ENCODE measurements around the gene PLEKHA8. TPM values are rescaled to one million over a fixed set of nuclear protein-coding genes. Genes with fewer than 3 reads are reported as not detected.

Gene PLEKHA8
- total and polyA plus RNA-seq, 2 experiments from 2014 or later: 16.8 to 25.9 TPM

GRCh38 chr7:30104157-30104556, 75.9 kb downstream of the PLEKHA8 start:
- no peaks in the 10 kb centered on the region for H3K4me1 ChIP-seq (ENCODE audit: low read depth)
- no peaks in the 10 kb centered on the region for H3K36me3 ChIP-seq
- no peak for DNase-seq (ENCODE audit: low read depth in 1 of 2, low spot score in 1 of 2)
- no peak overlapping the region for H3K4me3 ChIP-seq
- no peak overlapping the region for H3K27ac ChIP-seq
- H3K9me3 ChIP-seq (ENCODE audit: low read depth): no peaks in the 10 kb centered on the region
- TF ChIP-seq CTCF (IDR thresholded peaks at IDR 0.05; ENCODE audit: low read depth, low read length): no peak
- no peaks in the 10 kb centered on the region for H3K27me3 ChIP-seq

- Histone ChIP-seq H3K27ac (no peak overlapping the region), H3K4me3 (no peak overlapping the region), H3K36me3 (no peaks in the 10 kb centered on the region), H3K9me3 (ENCODE audit: low read depth) (peaks cover 4% of the 10 kb centered on the region), H3K4me1 (ENCODE audit: low read depth) (no peaks in the 10 kb centered on the region), H3K27me3 (no peaks in the 10 kb centered on the region)
- DNase-seq (ENCODE audit: low read depth in 1 of 2, low spot score in 1 of 2): no peak
- TF ChIP-seq CTCF (IDR thresholded peaks at IDR 0.05; ENCODE audit: low read depth, low read length): no peak
These were observed 84.0 kb downstream of the PLEKHA8 start for GRCh38 chr7:30112103-30112713.

- no peak overlapping the region for H3K4me3 ChIP-seq
- DNase-seq (ENCODE audit: low read depth in 1 of 2, low spot score in 1 of 2): no peak
- H3K4me1 ChIP-seq (ENCODE audit: low read depth): no peaks in the 10 kb centered on the region
- no peaks in the 10 kb centered on the region for H3K36me3 ChIP-seq
- H3K9me3 ChIP-seq (ENCODE audit: low read depth): peaks cover 4% of the 10 kb centered on the region
- TF ChIP-seq CTCF (IDR thresholded peaks at IDR 0.05; ENCODE audit: low read depth, low read length): no peak
- no peaks in the 10 kb centered on the region for H3K27me3 ChIP-seq
- H3K27ac ChIP-seq: no peak overlapping the region
These were observed 84.9 kb downstream of the PLEKHA8 start for GRCh38 chr7:30113144-30113543.

- no peaks in the 10 kb centered on the region for H3K27me3 ChIP-seq
- H3K4me3 ChIP-seq: no peak overlapping the region
- no peak for DNase-seq (ENCODE audit: low read depth in 1 of 2, low spot score in 1 of 2)
- H3K9me3 ChIP-seq (ENCODE audit: low read depth): peaks cover 4% of the 10 kb centered on the region
- H3K36me3 ChIP-seq: no peaks in the 10 kb centered on the region
- no peaks in the 10 kb centered on the region for H3K4me1 ChIP-seq (ENCODE audit: low read depth)
- H3K27ac ChIP-seq: no peak overlapping the region
- no peak for TF ChIP-seq CTCF (IDR thresholded peaks at IDR 0.05; ENCODE audit: low read depth, low read length)
These were observed 86.5 kb downstream of the PLEKHA8 start for GRCh38 chr7:30114536-30115238.

- H3K27ac ChIP-seq: no peak overlapping the region
- H3K27me3 ChIP-seq: no peaks in the 10 kb centered on the region
These were observed 87.6 kb downstream of the PLEKHA8 start for GRCh38 chr7:30115709-30116297.

More at GRCh38 chr7:30115709-30116297, 87.6 kb downstream of the PLEKHA8 start:
- Histone ChIP-seq H3K4me3 (no peak overlapping the region), H3K9me3 (ENCODE audit: low read depth) (no peaks in the 10 kb centered on the region), H3K4me1 (ENCODE audit: low read depth) (no peaks in the 10 kb centered on the region), H3K36me3 (no peaks in the 10 kb centered on the region)
- no peak for DNase-seq (ENCODE audit: low read depth in 1 of 2, low spot score in 1 of 2)
- TF ChIP-seq CTCF (IDR thresholded peaks at IDR 0.05; ENCODE audit: low read depth, low read length): no peak

All from cardiac muscle cell (in vitro differentiated cells and primary cell).